ENCODE measurements around the gene CCDC13.

Gene CCDC13

GRCh38 chr3:42752961-42753360, 20.1 kb downstream of the CCDC13 start:
- DNase-seq (ENCODE audit: low read depth): no peak

GRCh38 chr3:42752441-42752840, 20.6 kb downstream of the CCDC13 start:
- no peak for DNase-seq (ENCODE audit: low read depth)

DNA sequence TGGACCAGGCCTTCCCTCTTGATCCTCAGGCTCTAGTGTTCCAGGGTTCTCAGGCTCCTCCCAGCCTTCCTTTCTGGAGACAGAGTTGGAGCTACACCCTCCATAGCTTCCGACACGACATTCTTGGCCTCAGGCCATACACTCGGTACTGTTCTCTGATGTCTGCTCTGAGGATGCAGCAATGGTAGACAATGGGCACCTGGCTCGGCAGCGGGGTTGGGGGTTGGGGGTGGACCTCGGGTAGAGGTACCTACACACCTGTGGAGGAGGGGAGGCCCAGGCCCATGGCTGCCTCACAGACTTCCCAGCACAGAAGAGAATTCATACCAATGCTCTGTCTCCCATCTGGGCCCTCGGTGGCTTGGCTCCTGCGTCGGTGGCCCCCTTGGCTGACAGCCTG, 21.4 kb downstream of the CCDC13 start:
- no peak for DNase-seq (ENCODE audit: low read depth)

- no peak for DNase-seq (ENCODE audit: low read depth)
These were observed 22.2 kb downstream of the CCDC13 start for GRCh38 chr3:42750834-42751233.

GRCh38 chr3:42749753-42750231, 23.3 kb downstream of the CCDC13 start:
- DNase-seq (ENCODE audit: low read depth): no peak

DNA sequence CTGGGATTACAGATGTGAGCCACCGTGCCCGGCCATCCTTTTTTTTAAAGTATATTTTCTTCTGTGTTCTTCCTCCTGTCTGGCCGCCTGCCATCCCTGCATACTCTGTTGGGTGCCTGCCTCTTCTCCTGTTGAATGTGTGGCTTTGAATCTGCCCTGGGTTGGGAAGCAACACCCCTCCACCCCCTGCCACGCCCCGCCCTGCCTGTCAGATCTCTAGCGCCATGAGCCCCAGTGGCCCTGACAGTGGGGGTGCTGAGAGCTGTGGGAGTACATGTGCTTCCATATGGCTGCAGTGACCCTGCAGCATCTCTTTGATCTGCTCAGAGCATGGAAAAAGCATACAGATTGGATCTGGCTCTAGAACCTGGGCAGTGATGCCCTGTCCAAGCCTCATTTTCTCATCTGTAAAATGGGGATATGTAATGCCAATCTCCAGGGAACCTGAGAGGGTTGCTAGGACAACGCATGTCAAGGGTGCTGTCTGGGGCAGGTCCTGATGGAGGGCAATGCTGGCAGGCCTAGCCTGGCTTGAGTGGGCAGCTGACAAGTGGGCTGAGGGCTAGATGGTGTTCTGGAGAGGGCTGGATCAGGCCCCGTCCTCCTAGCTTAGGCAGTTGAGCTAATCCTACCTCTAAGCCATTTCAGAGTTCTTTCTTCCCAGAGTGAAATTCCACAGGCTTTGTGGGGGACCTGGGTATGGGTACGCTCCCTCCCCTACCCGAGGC, 23.9 kb downstream of the CCDC13 start:
- DNase-seq (ENCODE audit: low read depth): no peak

- no peak for DNase-seq (ENCODE audit: low read depth)
These were observed 25.5 kb downstream of the CCDC13 start for GRCh38 chr3:42747581-42747980.

GRCh38 chr3:42746455-42747450, 26.3 kb downstream of the CCDC13 start:
- DNase-seq (ENCODE audit: low read depth): no peak

GRCh38 chr3:42745776-42746454, 27.1 kb downstream of the CCDC13 start:
- DNase-seq (ENCODE audit: low read depth): no peak

GRCh38 chr3:42745291-42745745, 27.7 kb downstream of the CCDC13 start:
- peak; percentile 40 for DNase-seq (ENCODE audit: low read depth)

DNA sequence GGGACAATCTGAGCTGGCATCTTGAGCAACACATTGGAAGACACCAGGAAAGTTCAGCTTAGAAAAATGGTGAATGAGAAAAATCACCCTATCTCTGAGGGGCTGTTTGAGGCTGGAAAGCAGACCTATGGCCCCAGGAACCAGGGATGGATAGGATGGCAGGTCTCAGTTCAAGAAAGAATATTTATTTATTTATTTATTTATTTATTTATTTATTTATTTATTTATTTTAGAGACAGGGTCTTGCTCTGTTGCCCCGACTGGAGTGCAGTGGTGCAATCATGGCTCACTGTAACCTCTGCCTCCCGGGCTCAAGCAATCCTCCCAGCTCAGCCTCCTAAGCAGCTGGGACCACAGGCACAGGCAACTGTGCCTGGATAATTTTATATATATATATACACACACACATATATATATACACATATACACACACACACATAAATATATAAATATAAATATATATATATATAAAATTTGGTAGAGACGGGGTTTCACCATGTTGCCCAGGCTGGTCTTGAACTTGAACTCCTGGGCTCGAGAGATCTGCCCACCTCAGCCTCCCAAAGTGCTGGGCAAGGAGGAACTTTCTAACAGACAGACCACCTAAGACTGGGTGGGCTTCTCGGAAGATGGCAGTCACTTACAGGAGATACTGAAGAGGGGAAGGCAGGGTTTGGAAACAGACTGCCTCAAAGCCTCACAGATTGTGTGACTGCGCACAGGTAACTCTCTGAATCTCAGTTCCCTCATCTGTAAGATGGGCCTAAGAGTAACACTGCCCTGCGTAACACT, 29.7 kb downstream of the CCDC13 start:
- no peak for DNase-seq (ENCODE audit: low read depth)

DNA sequence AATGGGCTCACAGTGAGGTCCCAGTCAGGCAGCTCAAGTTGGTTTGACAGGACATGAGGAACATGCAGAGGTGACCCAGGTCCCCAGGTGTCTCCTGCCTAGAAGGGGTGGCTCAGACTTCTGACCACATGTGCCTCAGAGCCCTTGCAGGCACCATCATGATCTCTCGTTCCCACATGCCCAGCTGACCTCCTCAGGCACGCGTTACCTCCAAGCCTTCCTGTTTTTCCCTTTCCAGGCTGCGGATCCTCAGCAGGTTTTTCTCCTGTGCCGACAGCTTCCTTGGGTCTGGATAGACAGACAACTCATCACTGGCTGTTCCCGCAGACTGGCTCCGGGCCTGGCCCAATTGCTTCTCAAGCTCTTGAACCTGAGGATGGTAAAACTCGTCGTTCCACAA, 30.4 kb downstream of the CCDC13 start:
- no peak for DNase-seq (ENCODE audit: low read depth)

DNA sequence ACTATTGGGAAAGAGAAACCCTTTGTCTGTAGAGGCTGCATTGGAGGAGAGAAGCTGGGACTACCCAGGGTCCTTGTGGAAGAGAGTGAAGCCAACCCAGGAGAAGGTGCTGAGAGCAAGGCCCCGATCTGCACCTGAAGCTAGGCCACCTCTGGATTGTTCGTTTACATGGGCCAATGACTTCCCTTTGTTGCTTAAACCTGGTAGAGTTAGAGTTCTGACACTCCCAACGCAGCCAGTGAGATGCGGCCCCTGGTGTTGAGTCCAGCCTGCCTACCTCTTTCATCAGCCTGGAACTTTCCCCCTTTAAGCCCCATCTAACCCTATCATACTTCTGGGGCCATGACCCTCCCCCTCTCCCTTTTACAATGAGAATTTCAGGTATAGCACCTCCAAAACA, 30.8 kb downstream of the CCDC13 start:
- no peak for DNase-seq (ENCODE audit: low read depth)

DNA sequence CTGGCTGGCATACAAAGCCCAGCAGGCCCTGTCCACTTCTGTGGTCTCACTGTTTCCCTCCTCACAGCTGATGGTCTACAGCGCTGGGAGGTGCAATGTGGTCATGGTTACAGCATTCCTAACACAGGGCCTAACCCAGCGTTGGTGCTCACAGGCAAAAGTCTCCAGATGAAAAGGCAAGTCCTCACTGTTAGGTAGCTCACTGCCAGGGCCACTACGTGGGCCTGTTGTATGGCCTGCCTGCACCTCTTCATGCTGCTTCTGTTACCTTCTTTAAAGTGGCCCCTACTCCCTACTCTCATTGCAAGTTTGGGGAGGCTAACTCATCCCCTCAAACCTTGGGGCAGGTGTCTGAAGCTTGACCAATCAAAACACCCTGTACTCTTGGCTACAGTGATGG, 31.3 kb downstream of the CCDC13 start:
- DNase-seq (ENCODE audit: low read depth): no peak

- no peak for DNase-seq (ENCODE audit: low read depth)
These were observed 33.5 kb downstream of the CCDC13 start for GRCh38 chr3:42739401-42740158.

GRCh38 chr3:42736531-42736930, 36.5 kb downstream of the CCDC13 start:
- DNase-seq (ENCODE audit: low read depth): no peak

DNA sequence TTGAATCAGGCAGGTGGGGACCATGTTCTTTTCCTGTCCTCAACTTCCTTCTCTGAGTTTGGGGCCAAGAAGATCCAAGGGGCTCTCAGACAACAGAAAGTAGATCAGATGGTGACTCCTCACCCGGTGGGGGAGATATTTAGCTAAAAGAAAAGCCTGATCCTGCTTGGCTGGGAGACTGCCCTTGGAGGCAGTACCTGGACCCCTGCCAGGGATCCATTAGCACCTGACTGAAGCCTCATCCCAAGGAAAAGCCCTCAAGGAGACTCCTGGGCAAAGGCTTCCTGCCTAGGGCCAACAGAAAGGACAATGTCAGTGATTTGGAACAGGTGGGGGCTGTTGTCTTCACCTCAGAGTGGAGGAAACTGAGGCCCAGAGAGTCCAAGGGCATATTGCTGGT, 37.0 kb downstream of the CCDC13 start:
- DNase-seq (ENCODE audit: low read depth): no peak

GRCh38 chr3:42735615-42736014, 37.4 kb downstream of the CCDC13 start:
- DNase-seq (ENCODE audit: low read depth): no peak

DNA sequence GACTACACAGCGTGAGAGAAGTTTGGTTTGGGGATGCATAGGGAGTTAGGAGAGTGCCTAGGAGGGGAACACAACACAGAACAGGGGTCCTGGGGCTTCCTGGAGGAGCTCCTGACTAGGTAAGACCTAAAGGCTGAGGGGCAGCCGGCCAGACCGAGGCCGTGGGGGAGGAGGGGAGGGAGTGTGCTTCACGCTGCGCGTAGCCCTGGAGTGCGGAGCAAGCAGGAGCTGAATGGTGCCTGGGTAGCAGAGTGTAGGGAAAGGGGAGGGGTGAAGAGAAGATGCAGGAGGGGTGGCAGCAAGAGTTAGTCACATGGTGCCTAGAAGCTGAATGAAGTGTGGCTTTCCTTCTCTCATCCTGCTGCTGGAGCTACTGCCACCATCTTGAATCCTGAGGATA, 38.0 kb downstream of the CCDC13 start:
- DNase-seq (ENCODE audit: low read depth): no peak

DNA sequence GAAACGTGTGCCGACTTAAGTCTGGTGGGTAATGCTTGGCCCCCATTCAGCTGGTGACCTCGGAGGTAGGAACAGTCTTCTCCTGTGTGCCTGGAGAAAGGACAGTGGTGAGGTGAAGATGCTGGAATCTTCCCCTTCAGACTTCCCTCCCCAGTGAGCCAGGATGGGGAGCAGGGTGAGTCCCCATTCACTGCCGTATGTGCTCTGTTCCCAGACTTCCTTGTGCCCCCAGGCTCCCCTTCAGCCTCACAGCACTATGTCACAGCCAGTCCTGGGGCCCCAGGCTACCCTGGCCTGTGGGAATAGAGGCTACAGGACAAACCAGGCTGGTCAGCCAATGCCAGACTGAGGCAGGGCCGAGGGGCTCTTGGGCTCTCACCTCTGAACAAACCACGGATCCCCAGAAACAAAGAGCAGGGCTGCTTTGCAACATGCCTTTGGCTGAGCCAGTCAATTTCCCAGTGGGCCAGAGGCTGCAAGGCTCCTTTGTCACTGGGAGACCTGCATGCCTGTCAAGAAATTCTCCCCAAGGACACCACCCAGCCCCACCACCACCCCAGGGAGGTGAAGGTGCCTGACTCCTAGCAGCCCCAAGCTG, 38.7 kb downstream of the CCDC13 start:
- no peak for DNase-seq (ENCODE audit: low read depth)
